Stomach (tissue), 4 donors: ENCODE results near the gene KRT6B.

Experiments used
- CTCF ChIP-seq, 7 experiments: fragments of 450-650 bp in 4 of 7; fragments of 200-600 bp in 3 of 7; sonication (generic) in 3 of 7; IDR thresholded peaks; one replicate each; pipeline ENCODE4 v1.5.1; 2016 to 2019; ENCODE audit warnings: antibody characterized with exemption in 7 of 7, control low read depth in 2 of 7, mild to moderate bottlenecking in 1 of 7
- POLR2AphosphoS5 ChIP-seq, 3 donors: sonication (generic); formaldehyde crosslinking; IDR thresholded peaks; one replicate each; pipeline ENCODE4 v1.6.1; 2016; ENCODE audit warnings: antibody characterized with exemption in 3 of 3

- TF ChIP-seq CTCF (IDR thresholded peaks at IDR 0.05): no peak
- TF ChIP-seq POLR2AphosphoS5 (IDR thresholded peaks at IDR 0.05): no peak
These were observed 44.1 kb upstream of the KRT6B start for GRCh38 chr12:52496054-52496453.
